DOHH2 (cell line): ENCODE data around the gene STK38L.

Experiments used
- CTCF ChIP-seq: fragments of 200-600 bp; sonication (generic); IDR thresholded peaks from one replicate; pipeline ENCODE4 v1.5.1; 2014; ENCODE audit warnings: antibody characterized with exemption, mild to moderate bottlenecking, low read depth, low read length; ENCODE audit not compliant: poor library complexity, severe bottlenecking
- EZH2phosphoT487 ChIP-seq: fragments of 200-600 bp; sonication (generic); IDR thresholded peaks from 2 replicates; pipeline ENCODE4 v1.6.1; 2017; ENCODE audit warnings: borderline replicate concordance, mild to moderate bottlenecking, antibody characterized with exemption, low read length, moderate library complexity, mixed read lengths

GRCh38 chr12:27334721-27335082, 90.6 kb downstream of the STK38L start:
- no peak for TF ChIP-seq CTCF
- TF ChIP-seq EZH2phosphoT487, result no peak
